Measurements from ENCODE around the gene CSAD. TPM values are rescaled to one million over a fixed set of nuclear protein-coding genes. Genes with fewer than 3 reads are reported as not detected.
"Not testable (repeated sequence)": the region's sequence is repeated elsewhere in the genome, so short reads cannot be mapped to it uniquely, and the experiment has no call there.

The CSAD gene
- total RNA-seq, 2 experiments from 2014 or later: 14.1 to 14.8 TPM

- ChIA-PET CTCF (interaction anchor here (0.8 to 2.5 kb wide), 2 partner anchors 11 to 21 kb away, joined by 3 to 12 read pairs; partner anchors contain the start of genes CSAD and ZNF740), POLR2A (interaction anchor here (1.3 kb wide), 1 partner anchor 8 kb away, joined by 3 read pairs; no protein-coding TSS in a partner anchor)
These were observed 11.9 kb upstream of the CSAD start for GRCh38 chr12:53192531-53193021.

GRCh38 chr12:53191885-53192530, 11.3 kb upstream of the CSAD start:
- CTCF ChIA-PET: interaction anchor here (0.8 to 2.5 kb wide), 2 partner anchors 11 to 21 kb away, joined by 3 to 12 read pairs; partner anchors contain the start of genes CSAD and ZNF740
- POLR2A ChIA-PET: interaction anchor here (0.6 to 1.3 kb wide), 2 partner anchors 8 to 99 kb away, joined by 3 to 5 read pairs; no protein-coding TSS in a partner anchor

DNA sequence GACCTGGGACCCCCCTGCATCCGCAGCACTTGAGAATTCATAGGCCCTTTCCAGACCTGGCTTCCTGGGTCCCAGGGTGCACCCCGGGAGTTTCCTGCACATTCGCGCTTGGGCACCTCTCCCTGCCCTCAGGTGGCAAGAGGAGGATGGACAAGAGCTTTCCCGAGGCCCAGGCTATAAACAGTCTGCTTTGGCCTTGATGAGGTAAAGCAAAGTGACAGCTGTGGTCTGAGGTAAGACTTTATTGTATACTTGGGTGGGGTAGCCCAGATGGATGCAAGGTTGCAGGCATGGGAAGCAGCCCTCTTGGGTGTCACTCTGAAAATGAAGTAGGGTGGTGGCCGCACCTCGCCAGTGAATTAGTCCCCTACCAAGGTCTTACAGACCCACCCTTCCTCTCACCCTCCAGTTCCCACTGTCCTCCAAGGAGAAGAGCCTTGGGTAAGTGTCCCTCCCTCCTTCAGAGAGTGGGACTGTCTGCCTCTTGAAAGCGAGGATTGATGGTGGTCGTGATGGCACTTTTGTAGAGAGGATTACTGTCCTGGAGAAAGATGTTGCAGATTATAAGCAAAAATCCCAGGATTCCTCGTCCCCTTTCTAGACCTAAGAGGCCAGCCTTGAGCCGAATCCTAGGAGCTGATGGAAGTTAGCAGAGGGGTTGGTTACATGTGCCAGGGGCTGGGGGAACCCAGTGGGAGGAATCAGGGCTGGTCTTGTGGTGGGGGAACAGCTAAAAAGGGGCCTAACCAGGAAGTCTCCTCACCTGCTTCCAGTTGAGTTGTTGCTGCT, 10.6 kb upstream of the CSAD start:
- CTCF ChIA-PET: interaction anchor here (0.8 to 2.5 kb wide), 5 partner anchors 10 to 31 kb away, joined by 3 to 12 read pairs (median 8); partner anchors contain the start of genes CSAD, ITGB7 and ZNF740
- POLR2A ChIA-PET: interaction anchor here (0.6 to 1.7 kb wide), 3 partner anchors 9 to 100 kb away, joined by 3 to 5 read pairs (median 4); partner anchors contain the start of gene CSAD

DNA sequence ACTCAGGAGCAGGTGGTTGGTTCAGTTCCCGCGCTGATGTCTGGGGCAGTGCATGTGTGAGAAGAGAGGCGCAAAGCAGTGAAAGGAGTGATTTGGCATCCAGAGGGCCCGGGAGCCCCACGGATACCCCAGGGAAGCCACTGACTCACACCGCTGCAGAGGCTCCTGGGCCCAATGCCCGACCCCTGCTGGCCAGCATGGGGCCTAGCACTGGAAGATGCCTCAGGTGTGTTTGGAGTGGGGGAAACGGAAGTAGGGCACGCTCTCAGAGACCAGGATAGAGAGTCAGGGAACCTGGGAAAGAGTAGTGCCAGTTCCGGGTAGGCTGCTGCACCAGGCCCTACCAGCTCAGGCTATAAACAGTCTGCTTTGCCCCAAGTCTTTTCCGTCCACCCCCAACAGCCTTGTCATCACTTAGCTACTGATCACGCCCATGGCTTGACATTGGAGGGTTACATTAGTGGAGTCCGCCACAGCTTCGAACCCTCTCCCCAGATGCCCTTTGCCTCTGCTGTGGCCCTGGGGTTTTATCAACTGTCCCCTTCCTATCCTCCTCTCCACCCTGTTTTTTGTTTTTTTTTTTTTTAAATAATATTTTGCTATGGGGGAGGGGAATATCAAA, 9.5 kb upstream of the CSAD start:
- ChIA-PET POLR2A (interaction anchor here (0.5 to 1.7 kb wide), 2 partner anchors 9 to 62 kb away, joined by 3 to 4 read pairs; partner anchors contain the start of gene CSAD), CTCF (interaction anchor here (0.9 to 2.5 kb wide), 8 partner anchors 9 to 109 kb away, joined by 3 to 12 read pairs (median 4); partner anchors contain the start of genes CSAD, ITGB7, MYG1 and ZNF740)

- ChIA-PET CTCF (interaction anchor here (0.6 to 1.3 kb wide), 4 partner anchors 10 to 122 kb away, joined by 3 to 7 read pairs (median 4); a partner anchor contains a TSS), POLR2A (interaction anchor here (0.8 kb wide), 1 partner anchor 112 kb away, joined by 3 read pairs; the partner anchor contains the start of gene MYG1)
These were observed 6.6 kb upstream of the CSAD start for GRCh38 chr12:53187145-53187899.

DNA sequence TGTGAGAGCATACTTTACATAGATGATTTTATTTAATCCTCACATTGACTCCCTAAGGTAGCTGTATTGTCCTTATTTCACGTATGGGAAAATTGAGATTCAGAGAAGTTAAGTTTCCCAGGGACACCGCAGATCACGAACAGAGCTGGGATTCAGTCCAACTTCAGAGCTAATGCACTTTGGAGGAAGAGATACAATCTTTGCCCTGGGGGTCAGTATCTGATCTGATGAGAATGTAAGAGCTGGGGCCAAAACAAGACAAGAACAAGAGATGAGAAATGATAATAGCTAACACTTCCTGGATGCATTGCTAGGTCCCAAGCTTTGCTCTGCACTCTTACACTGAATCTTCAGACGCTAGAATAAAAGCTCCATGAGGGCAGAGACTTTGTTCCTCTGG, 6.0 kb upstream of the CSAD start:
- ChIA-PET POLR2A (interaction anchor here (0.8 kb wide), 1 partner anchor 113 kb away, joined by 3 read pairs; the partner anchor contains the start of gene MYG1), CTCF (interaction anchor here (0.7 kb wide), 1 partner anchor 26 kb away, joined by 3 read pairs; no protein-coding TSS in a partner anchor)

DNA sequence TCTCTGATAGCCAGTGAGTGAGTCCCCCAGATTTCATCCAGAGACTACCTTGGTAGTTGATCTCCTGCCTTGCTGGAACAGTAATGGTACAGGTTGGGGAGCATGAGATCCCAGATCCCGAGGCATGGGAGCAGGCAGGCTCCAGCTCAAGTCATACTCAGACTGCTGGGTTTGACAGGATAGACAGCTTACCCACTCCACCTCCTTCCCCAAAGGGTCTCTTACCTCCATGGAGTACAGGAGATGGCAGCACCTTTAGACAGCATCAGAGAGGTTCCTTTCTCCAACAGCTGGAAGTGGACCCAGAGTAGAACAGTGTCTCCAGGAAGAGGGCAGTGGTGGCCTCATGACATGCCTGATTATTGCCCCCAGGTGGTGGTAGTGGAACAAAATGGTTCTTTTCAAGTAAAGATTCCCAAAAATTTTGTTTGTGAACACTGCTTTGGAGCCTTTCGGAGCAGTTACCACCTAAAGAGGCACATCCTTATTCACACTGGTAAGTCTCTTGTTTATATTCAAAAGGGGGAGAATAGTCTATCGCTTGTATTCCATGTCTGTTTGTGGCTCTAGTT, 4.9 kb upstream of the CSAD start:
- CTCF ChIA-PET: interaction anchor here (0.9 to 1.1 kb wide), 3 partner anchors 26 to 135 kb away, joined by 3 to 4 read pairs (median 3); partner anchors contain the start of genes AAAS and ESPL1
- POLR2A ChIA-PET: interaction anchor here (1.0 to 1.2 kb wide), 2 partner anchors 9 to 26 kb away, joined by 3 read pairs; no protein-coding TSS in a partner anchor

GRCh38 chr12:53184828-53185227, 4.1 kb upstream of the CSAD start:
- POLR2A ChIA-PET: interaction anchor here (1.0 to 1.2 kb wide), 2 partner anchors 10 to 27 kb away, joined by 3 read pairs; no protein-coding TSS in a partner anchor
- CTCF ChIA-PET: interaction anchor here (0.6 to 1.1 kb wide), 5 partner anchors 25 to 170 kb away, joined by 3 to 4 read pairs (median 3); partner anchors contain the start of genes AAAS and ESPL1

- ChIA-PET CTCF (interaction anchor here (0.6 to 3.4 kb wide), 3 partner anchors 9 to 84 kb away, joined by 3 to 19 read pairs (median 3); no protein-coding TSS in a partner anchor), POLR2A (interaction anchor here (2.0 kb wide), 1 partner anchor 12 kb away, joined by 4 read pairs; no protein-coding TSS in a partner anchor)
These were observed 2.2 kb upstream of the CSAD start for GRCh38 chr12:53182903-53183302.

GRCh38 chr12:53181935-53182334, 1.2 kb upstream of the CSAD start:
- ChIA-PET POLR2A (interaction anchor here (1.2 to 2.4 kb wide), 4 partner anchors 9 to 26 kb away, joined by 3 to 21 read pairs (median 4); partner anchors contain the start of gene ITGB7), CTCF (interaction anchor here (0.5 to 3.4 kb wide), 11 partner anchors 9 to 139 kb away, joined by 3 to 19 read pairs (median 3); no protein-coding TSS in a partner anchor)

DNA sequence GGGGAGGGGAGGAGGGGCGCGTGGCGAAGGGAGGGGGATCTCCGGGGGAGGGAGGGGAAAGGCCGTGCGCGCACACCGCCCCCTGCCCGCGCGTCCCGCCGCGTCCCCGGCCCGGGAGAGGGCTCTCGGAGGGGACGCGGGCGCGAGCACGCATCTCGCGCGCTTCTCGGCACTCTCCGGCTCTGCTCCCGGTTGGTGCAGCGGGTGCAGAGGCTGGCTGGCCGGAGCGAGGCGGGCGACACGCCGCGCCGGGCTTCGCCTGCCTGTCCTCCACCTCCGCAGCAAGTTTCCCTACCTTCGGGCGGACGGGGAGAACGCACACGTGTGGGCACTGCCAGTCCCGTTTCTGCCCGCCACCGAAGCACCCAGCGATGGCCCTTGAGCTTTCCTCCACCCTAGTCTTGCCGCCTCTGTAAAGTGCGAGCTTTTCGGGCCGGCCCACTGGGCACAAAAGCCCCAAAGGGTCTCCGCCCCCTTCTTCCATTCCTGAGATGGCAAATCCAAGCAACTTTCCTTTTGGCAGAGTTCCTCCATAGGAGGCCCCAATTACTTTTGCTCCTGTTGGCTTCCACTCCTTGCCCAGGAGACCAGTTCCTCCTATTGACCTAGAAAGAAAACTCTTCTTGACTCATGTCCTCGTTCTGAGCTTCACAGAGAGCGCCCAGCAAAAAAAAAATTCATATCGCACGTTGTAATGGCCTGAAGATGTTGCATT, 363 bp upstream of the CSAD start:
- POLR2A ChIA-PET: interaction anchor here (0.6 to 2.4 kb wide), 15 partner anchors 10 to 140 kb away, joined by 3 to 21 read pairs (median 4); partner anchors contain the start of genes AAAS, ITGB7, MYG1 and SOAT2
- CTCF ChIA-PET: interaction anchor here (0.6 to 3.4 kb wide), 9 partner anchors 10 to 140 kb away, joined by 3 to 19 read pairs (median 4); partner anchors contain the start of gene AAAS

- CTCF ChIA-PET: interaction anchor here (0.6 to 3.4 kb wide), 9 partner anchors 12 to 142 kb away, joined by 3 to 19 read pairs (median 5); partner anchors contain the start of genes AAAS and SPRYD3
- POLR2A ChIA-PET: interaction anchor here (0.6 to 2.4 kb wide), 11 partner anchors 18 to 1369 kb away, joined by 3 to 21 read pairs (median 6); partner anchors contain the start of genes AAAS, ITGB7, MYG1 and PFDN5
These were observed 972 bp downstream of the CSAD start for GRCh38 chr12:53179687-53180219.

- CTCF ChIA-PET: interaction anchor here (1.9 to 2.1 kb wide), 3 partner anchors 17 to 21 kb away, joined by 4 to 11 read pairs (median 8); no protein-coding TSS in a partner anchor
These were observed 1.9 kb downstream of the CSAD start for GRCh38 chr12:53178803-53179202.

DNA sequence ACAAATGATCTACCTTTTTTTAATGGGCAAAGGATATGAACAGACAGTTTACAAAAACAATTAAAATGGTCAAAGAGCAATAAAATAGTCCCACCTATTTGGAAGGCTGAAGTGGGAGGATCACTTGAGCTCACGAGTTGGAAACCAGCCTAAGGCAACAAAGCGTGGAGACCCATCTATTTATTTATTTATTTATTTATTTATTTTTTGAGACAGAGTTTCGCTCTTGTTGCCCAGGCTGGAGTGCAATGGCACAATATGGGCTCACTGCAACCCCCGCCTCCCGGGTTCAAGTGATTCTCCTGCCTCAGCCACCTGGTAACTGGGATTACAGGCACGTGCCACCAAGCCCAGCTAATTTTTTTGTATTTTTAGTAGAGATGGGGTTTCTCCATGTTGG, 3.3 kb downstream of the CSAD start:
- CTCF ChIA-PET: interaction anchor here (1.0 to 1.2 kb wide), 2 partner anchors 12 to 18 kb away, joined by 3 read pairs; no protein-coding TSS in a partner anchor
- POLR2A ChIA-PET: not testable (repeated sequence)

More at GRCh38 chr12:53178803-53179202, 1.9 kb downstream of the CSAD start:
- POLR2A ChIA-PET: not testable (repeated sequence)

GRCh38 chr12:53176750-53177149, 4.0 kb downstream of the CSAD start:
- ChIA-PET POLR2A (no interaction called here), CTCF (interaction anchor here (1.0 to 1.2 kb wide), 2 partner anchors 12 to 17 kb away, joined by 3 read pairs; no protein-coding TSS in a partner anchor)

Data from activated CD8-positive, alpha-beta memory T cell treated with anti-CD3 and anti-CD28 coated beads for 36 hours (primary cell).